Anterior cingulate cortex (tissue), 58 donors: ENCODE measurements around the gene CCT2.

Source experiments
- DNase-seq, 58 donors: peaks; one replicate each; lab custom pipeline; 2025; lab: John Stamatoyannopoulos, UW

Gene CCT2

GRCh38 chr12:69585189-69586062 lies at the start of gene CCT2:
TSS of gene CCT2 (plus strand) at chr12:69585459. CDS start at chr12:69585522, 63 bp downstream.
- DNase-seq, result peak; percentile 65 to 99 (median 93)

- DNase-seq, result no peak
Observed at GRCh38 chr12:69540987-69541386, 44.3 kb upstream of the CCT2 start.

GRCh38 chr12:69544087-69544486 lies 41.2 kb upstream of the CCT2 start:
- DNase-seq, result no peak

GRCh38 chr12:69545081-69545480 lies 40.2 kb upstream of the CCT2 start:
- no peak for DNase-seq

- DNase-seq, result no peak
Observed at GRCh38 chr12:69546693-69547438, 38.4 kb upstream of the CCT2 start.

GRCh38 chr12:69548687-69549086 lies 36.6 kb upstream of the CCT2 start:
- DNase-seq, result no peak

GRCh38 chr12:69550569-69551350 lies 34.5 kb upstream of the CCT2 start:
- no peak for DNase-seq

GRCh38 chr12:69553628-69554248 lies 31.5 kb upstream of the CCT2 start:
- peak in 14 of 58 donors; percentile 0 to 67 (median 11) for DNase-seq

GRCh38 chr12:69555461-69555860 lies 29.8 kb upstream of the CCT2 start:
- DNase-seq, result no peak

- DNase-seq, result no peak
Observed at GRCh38 chr12:69556383-69556782, 28.9 kb upstream of the CCT2 start.

GRCh38 chr12:69563166-69563762 lies 22.0 kb upstream of the CCT2 start:
- no peak for DNase-seq

GRCh38 chr12:69566603-69567002 lies 18.7 kb upstream of the CCT2 start:
- DNase-seq, result no peak

GRCh38 chr12:69569236-69569635 lies 16.0 kb upstream of the CCT2 start:
- no peak for DNase-seq

GRCh38 chr12:69570000-69570516 lies 15.2 kb upstream of the CCT2 start:
- DNase-seq, result no peak

- DNase-seq, result peak in 17 of 58 donors; percentile 0 to 40 (median 11)
Observed at GRCh38 chr12:69570545-69571399, 14.5 kb upstream of the CCT2 start.

- no peak for DNase-seq
Observed at GRCh38 chr12:69575346-69575745, 9.9 kb upstream of the CCT2 start.

- DNase-seq, result no peak
Observed at GRCh38 chr12:69578283-69578682, 7.0 kb upstream of the CCT2 start.

GRCh38 chr12:69579029-69579428 lies 6.2 kb upstream of the CCT2 start:
- no peak for DNase-seq

GRCh38 chr12:69580074-69580473 lies 5.2 kb upstream of the CCT2 start:
- no peak for DNase-seq
